Nephron progenitor cell (in vitro differentiated cells): ENCODE data around the gene CDK11A.

ENCODE experiments used
- DNase-seq: peaks from one replicate; pipeline ENCODE4 v3.0.0; 2021
- H3K27ac Mint-ChIP-seq: 2 replicates; pipeline ENCODE4 v1.8.0; 2021; ENCODE audit warnings: mild to moderate bottlenecking, moderate library complexity, mixed read lengths
- H3K27me3 Mint-ChIP-seq: 2 replicates; pipeline ENCODE4 v1.8.0; 2021; ENCODE audit warnings: mild to moderate bottlenecking, low read depth, mixed read lengths; ENCODE audit not compliant: poor library complexity
- H3K36me3 Mint-ChIP-seq: 2 replicates; pipeline ENCODE4 v1.8.0; 2021; ENCODE audit warnings: low read depth, mixed read lengths
- H3K4me1 Mint-ChIP-seq: 2 replicates; pipeline ENCODE4 v1.8.0; 2021; ENCODE audit warnings: mixed read lengths
- H3K4me3 Mint-ChIP-seq: 2 replicates; pipeline ENCODE4 v1.8.0; 2021; ENCODE audit warnings: mild to moderate bottlenecking, moderate library complexity, mixed read lengths
- H3K9me3 Mint-ChIP-seq: 2 replicates; pipeline ENCODE4 v1.8.0; 2021; ENCODE audit warnings: mild to moderate bottlenecking, moderate library complexity, mixed read lengths
- CTCF ChIP-seq: fragments of 200-600 bp; sonication (generic); IDR thresholded peaks from 2 replicates; pipeline ENCODE4 v1.5.0; 2021; ENCODE audit warnings: antibody characterized with exemption

CDK11A gene

GRCh38 chr1:1755852-1756251, 31.7 kb upstream of the CDK11A start:
- peaks cover 16% of the 10 kb centered on the region for H3K36me3 Mint-ChIP-seq
- no peak for DNase-seq
- no peak overlapping the region for H3K4me3 Mint-ChIP-seq
- no peak overlapping the region for H3K27ac Mint-ChIP-seq
- no peaks in the 10 kb centered on the region for H3K9me3 Mint-ChIP-seq
- no peaks in the 10 kb centered on the region for H3K4me1 Mint-ChIP-seq
- no peak for TF ChIP-seq CTCF
- no peaks in the 10 kb centered on the region for H3K27me3 Mint-ChIP-seq

- peaks cover 16% of the 10 kb centered on the region for H3K36me3 Mint-ChIP-seq
- H3K27ac Mint-ChIP-seq: no peak overlapping the region
- no peaks in the 10 kb centered on the region for H3K9me3 Mint-ChIP-seq
- no peak overlapping the region for H3K4me3 Mint-ChIP-seq
- no peaks in the 10 kb centered on the region for H3K4me1 Mint-ChIP-seq
- no peak for TF ChIP-seq CTCF
- no peak for DNase-seq
- H3K27me3 Mint-ChIP-seq: no peaks in the 10 kb centered on the region
Measured at GRCh38 chr1:1755426-1755825, 31.3 kb upstream of the CDK11A start.

GRCh38 chr1:1754051-1754815, 30.1 kb upstream of the CDK11A start:
- H3K4me3 Mint-ChIP-seq: no peak overlapping the region
- no peak for DNase-seq
- H3K4me1 Mint-ChIP-seq: no peaks in the 10 kb centered on the region
- H3K27me3 Mint-ChIP-seq: no peaks in the 10 kb centered on the region
- H3K27ac Mint-ChIP-seq: peak overlapping the region; percentile 42
- TF ChIP-seq CTCF: no peak
- H3K9me3 Mint-ChIP-seq: no peaks in the 10 kb centered on the region
- H3K36me3 Mint-ChIP-seq: peaks cover 16% of the 10 kb centered on the region

- Mint-ChIP-seq H3K9me3 (no peaks in the 10 kb centered on the region), H3K4me1 (peaks cover 2% of the 10 kb centered on the region), H3K27ac (peak overlapping the region; percentile 42), H3K27me3 (no peaks in the 10 kb centered on the region), H3K36me3 (peaks cover 16% of the 10 kb centered on the region), H3K4me3 (no peak overlapping the region)
- no peak for DNase-seq
- no peak for TF ChIP-seq CTCF
Measured at GRCh38 chr1:1753607-1754005, 29.4 kb upstream of the CDK11A start.

GRCh38 chr1:1752636-1753606, 28.8 kb upstream of the CDK11A start:
- Mint-ChIP-seq H3K27ac (peak overlapping the region; percentile 59), H3K4me3 (no peak overlapping the region), H3K36me3 (peaks cover 16% of the 10 kb centered on the region), H3K9me3 (no peaks in the 10 kb centered on the region), H3K27me3 (no peaks in the 10 kb centered on the region), H3K4me1 (peaks cover 5% of the 10 kb centered on the region)
- DNase-seq: no peak
- TF ChIP-seq CTCF: no peak
